Panc1 (cell line): Measurements from ENCODE around the gene ADAM12. TPM values are rescaled to one million over a fixed set of nuclear protein-coding genes. Genes with fewer than 3 reads are reported as not detected.
A peak's percentile ranks its signal among the peaks of the same experiment; 100 is the strongest.

ENCODE experiments used
- ATAC-seq: fragments of 200-7000 bp; cut with Tn5 transposase; 2 replicates; pipeline ENCODE4 v1.9.1; 2020; ENCODE audit warnings: mild to moderate bottlenecking, moderate library complexity
- BruUV-seq: library from RNA; stranded (reverse); fragments of 400-500 nt; replicated peaks from 2 replicates; lab custom pipeline; 2021; lab: Mats Ljungman, UMichigan
- CTCF ChIA-PET: fragments of 300-600 bp; sonication (Branson Sonifier 250); formaldehyde crosslinking; loops from one replicate; lab custom pipeline; 2022; ENCODE audit warnings: antibody characterized with exemption; lab: Charles Lee
- POLR2A ChIA-PET: fragments of 300-600 bp; sonication (Branson Sonifier 250); formaldehyde crosslinking; loops from one replicate; lab custom pipeline; 2022; ENCODE audit warnings: antibody characterized with exemption; lab: Charles Lee
- DNase-seq: peaks from one replicate; pipeline ENCODE4 v3.0.0-alpha.2; 2010; ENCODE audit warnings: low read depth, low spot score
- H3K27ac ChIP-seq: 2 replicates; pipeline ENCODE4 v1.5.1; 2011; ENCODE audit warnings: mild to moderate bottlenecking, low read length, inconsistent platforms
- H3K27me3 ChIP-seq: fragments of 200-500 bp; sonication (Bioruptor generic); 2 replicates; pipeline ENCODE4 v1.6.0; 2014; ENCODE audit warnings: low read length, inconsistent platforms; ENCODE audit not compliant: control insufficient read depth, insufficient read depth
- H3K36me3 ChIP-seq: fragments of 200-500 bp; sonication (Bioruptor generic); 2 replicates; pipeline ENCODE4 v1.5.1; 2014; ENCODE audit warnings: inconsistent platforms, mild to moderate bottlenecking, low read length, moderate library complexity; ENCODE audit not compliant: control insufficient read depth, insufficient read depth
- H3K4me1 ChIP-seq: 2 replicates; pipeline ENCODE4 v1.5.1; 2011; ENCODE audit warnings: inconsistent platforms, mild to moderate bottlenecking, low read length, moderate library complexity; ENCODE audit not compliant: control insufficient read depth, insufficient read depth
- H3K4me3 ChIP-seq, 2 experiments: 2 replicates each; pipeline ENCODE4 v1.5.1; 2011 to 2012; ENCODE audit warnings: low read depth in 2 of 2, low read length in 2 of 2, mild to moderate bottlenecking in 2 of 2, inconsistent platforms in 1 of 2, moderate library complexity in 1 of 2
- H3K9me3 ChIP-seq: fragments of 200-500 bp; sonication (Bioruptor generic); 2 replicates; pipeline ENCODE4 v1.5.1; 2014; ENCODE audit warnings: low read depth, mild to moderate bottlenecking, inconsistent platforms, low read length, moderate library complexity; ENCODE audit not compliant: control insufficient read depth, insufficient read depth
- POLR2AphosphoS5 ChIP-seq: IDR thresholded peaks from 2 replicates; pipeline ENCODE4 v1.6.1; 2012; ENCODE audit warnings: mild to moderate bottlenecking, low read depth, low read length, moderate library complexity
- SIN3A ChIP-seq: IDR thresholded peaks from 2 replicates; pipeline ENCODE4 v1.6.1; 2012; ENCODE audit warnings: low read depth, mild to moderate bottlenecking, low read length, moderate library complexity, borderline replicate concordance; ENCODE audit not compliant: insufficient read depth
- TCF7L2 ChIP-seq: IDR thresholded peaks from 2 replicates; pipeline ENCODE4 v1.6.1; 2011; ENCODE audit warnings: mild to moderate bottlenecking, low read depth, low read length, inconsistent platforms
- in situ Hi-C: cut with HindIII; loops from 2 replicates; pipeline ENCODE4 v1.10.0; 2016; ENCODE audit warnings: low sequenced_read_pairs, low pct_unique_long_range_greater_than_20kb
- intact Hi-C: fragments of 100-400 bp; cut with micrococcal nuclease; formaldehyde crosslinking; loops from one replicate; pipeline ENCODE4 v1.10.0; 2022; ENCODE audit not compliant: unreplicated experiment
- total RNA-seq: library from RNA; stranded (reverse); gene quantifications from one replicate; pipeline ENCODE4 v1.2.1, GENCODE V29; 2021; ENCODE audit not compliant: unreplicated experiment
- TF ChIP-seq, protein P1 (sequence below), 2 experiments: IDR thresholded peaks; 2 replicates each; pipeline ENCODE4 v1.6.1; 2011 to 2012; ENCODE audit warnings: low read depth in 2 of 2, control low read depth in 1 of 2, low read length in 1 of 2, mild to moderate bottlenecking in 1 of 2, moderate library complexity in 1 of 2; ENCODE audit not compliant: insufficient read depth in 1 of 2
- TF ChIP-seq, protein P2 (sequence below): fragments of 450-650 bp; IDR thresholded peaks from 2 replicates; pipeline ENCODE4 v1.5.1; 2017; ENCODE audit warnings: mild to moderate bottlenecking

Gene ADAM12
- total RNA-seq, 1 experiment from 2014 or later: 0.10 TPM

DNA sequence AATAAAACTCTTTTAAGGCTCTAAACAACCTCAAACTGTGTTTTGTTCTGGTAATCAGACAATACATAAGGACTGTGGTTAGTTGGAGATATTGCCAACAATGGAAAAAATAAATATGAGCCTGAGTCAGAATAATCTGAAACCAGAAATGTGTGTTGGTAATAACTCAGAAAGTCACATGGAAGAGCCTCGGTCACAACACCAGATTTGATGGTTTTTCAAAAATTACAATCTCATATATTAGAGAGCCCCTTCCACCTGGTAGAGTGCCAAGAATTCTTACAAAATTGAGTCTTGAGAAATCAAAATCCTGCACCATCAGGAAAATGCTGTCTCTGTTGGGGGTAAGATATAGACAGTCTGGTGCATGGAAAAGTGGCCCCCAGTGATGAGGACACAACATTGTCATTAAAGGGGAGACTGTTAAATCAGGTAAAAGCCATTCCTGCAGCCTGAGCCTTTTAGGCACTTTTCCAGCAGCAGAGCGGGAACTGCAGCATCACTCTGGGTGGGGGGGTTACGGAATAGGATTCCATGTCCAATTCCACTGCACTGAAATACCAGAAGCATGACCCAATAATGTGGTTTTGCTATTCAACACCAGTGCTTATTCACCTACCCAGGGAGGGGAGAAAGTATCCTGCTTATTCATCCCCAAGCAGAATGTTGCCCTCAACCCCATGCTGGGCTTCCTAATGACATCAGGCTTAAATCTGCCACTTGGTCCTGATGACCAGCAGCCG is 9.5 kb upstream of the ADAM12 start:
- H3K27me3 ChIP-seq: no peaks in the 10 kb centered on the region
- BruUV-seq: no TSS peak
- intact Hi-C loops (no loop called here), in situ Hi-C loops (no loop called here)
- no peaks in the 10 kb centered on the region; the same call in 1 of the 2 replicates for H3K9me3 ChIP-seq
- no peaks in the 10 kb centered on the region for H3K4me1 ChIP-seq
- ChIA-PET CTCF (no interaction called here), POLR2A (no interaction called here)
- no peaks in the 10 kb centered on the region; the same call in 1 of the 2 replicates for H3K36me3 ChIP-seq
- peak; percentile 96 for ATAC-seq
- H3K27ac ChIP-seq: no peak overlapping the region
- peak; percentile 90 for DNase-seq
- TF ChIP-seq TCF7L2 (no peak), SIN3A (no peak), POLR2AphosphoS5 (no peak)
- TF ChIP-seq, protein P1, sequence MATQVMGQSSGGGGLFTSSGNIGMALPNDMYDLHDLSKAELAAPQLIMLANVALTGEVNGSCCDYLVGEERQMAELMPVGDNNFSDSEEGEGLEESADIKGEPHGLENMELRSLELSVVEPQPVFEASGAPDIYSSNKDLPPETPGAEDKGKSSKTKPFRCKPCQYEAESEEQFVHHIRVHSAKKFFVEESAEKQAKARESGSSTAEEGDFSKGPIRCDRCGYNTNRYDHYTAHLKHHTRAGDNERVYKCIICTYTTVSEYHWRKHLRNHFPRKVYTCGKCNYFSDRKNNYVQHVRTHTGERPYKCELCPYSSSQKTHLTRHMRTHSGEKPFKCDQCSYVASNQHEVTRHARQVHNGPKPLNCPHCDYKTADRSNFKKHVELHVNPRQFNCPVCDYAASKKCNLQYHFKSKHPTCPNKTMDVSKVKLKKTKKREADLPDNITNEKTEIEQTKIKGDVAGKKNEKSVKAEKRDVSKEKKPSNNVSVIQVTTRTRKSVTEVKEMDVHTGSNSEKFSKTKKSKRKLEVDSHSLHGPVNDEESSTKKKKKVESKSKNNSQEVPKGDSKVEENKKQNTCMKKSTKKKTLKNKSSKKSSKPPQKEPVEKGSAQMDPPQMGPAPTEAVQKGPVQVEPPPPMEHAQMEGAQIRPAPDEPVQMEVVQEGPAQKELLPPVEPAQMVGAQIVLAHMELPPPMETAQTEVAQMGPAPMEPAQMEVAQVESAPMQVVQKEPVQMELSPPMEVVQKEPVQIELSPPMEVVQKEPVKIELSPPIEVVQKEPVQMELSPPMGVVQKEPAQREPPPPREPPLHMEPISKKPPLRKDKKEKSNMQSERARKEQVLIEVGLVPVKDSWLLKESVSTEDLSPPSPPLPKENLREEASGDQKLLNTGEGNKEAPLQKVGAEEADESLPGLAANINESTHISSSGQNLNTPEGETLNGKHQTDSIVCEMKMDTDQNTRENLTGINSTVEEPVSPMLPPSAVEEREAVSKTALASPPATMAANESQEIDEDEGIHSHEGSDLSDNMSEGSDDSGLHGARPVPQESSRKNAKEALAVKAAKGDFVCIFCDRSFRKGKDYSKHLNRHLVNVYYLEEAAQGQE (IDR thresholded peaks at IDR 0.05; ENCODE audit: insufficient read depth in 1 of 2, low read depth in 2 of 2, low read length in 1 of 2): no peak
- TF ChIP-seq, protein P2, sequence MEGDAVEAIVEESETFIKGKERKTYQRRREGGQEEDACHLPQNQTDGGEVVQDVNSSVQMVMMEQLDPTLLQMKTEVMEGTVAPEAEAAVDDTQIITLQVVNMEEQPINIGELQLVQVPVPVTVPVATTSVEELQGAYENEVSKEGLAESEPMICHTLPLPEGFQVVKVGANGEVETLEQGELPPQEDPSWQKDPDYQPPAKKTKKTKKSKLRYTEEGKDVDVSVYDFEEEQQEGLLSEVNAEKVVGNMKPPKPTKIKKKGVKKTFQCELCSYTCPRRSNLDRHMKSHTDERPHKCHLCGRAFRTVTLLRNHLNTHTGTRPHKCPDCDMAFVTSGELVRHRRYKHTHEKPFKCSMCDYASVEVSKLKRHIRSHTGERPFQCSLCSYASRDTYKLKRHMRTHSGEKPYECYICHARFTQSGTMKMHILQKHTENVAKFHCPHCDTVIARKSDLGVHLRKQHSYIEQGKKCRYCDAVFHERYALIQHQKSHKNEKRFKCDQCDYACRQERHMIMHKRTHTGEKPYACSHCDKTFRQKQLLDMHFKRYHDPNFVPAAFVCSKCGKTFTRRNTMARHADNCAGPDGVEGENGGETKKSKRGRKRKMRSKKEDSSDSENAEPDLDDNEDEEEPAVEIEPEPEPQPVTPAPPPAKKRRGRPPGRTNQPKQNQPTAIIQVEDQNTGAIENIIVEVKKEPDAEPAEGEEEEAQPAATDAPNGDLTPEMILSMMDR: no peak
- no peak overlapping the region for H3K4me3 ChIP-seq

DNA sequence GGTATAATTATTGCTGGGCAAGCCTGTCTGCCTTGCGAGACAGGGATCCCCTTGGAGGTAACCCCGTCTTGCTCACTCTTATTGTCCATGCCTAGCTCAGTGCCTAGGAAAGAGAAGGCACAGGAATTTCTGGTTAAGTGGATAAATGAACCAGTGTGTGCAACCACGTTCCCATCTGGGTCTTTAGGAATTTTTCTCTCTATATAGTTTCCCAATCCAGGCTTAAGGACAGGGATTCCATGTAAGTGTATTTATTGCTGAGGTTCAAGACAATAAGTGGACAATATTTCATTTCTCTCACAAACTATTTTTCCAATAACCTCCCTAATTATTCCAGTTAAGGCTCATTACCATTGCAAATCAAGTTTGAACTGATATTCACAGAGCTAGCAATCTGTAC is 8.9 kb upstream of the ADAM12 start:
- no peak for TF ChIP-seq POLR2AphosphoS5
- TF ChIP-seq, protein P1 (IDR thresholded peaks at IDR 0.05; ENCODE audit: insufficient read depth in 1 of 2, low read depth in 2 of 2, low read length in 1 of 2): no peak
- no peak for TF ChIP-seq TCF7L2
- TF ChIP-seq, protein P2: no peak
- TF ChIP-seq SIN3A: no peak
- ATAC-seq: no peak
- ChIA-PET CTCF (no interaction called here), POLR2A (no interaction called here)
- 0 out of 2 replicates have a peak overlapping the region, but pooled peaks have one; percentile 7 for H3K27ac ChIP-seq
- no peaks in the 10 kb centered on the region; the same call in 1 of the 2 replicates for H3K9me3 ChIP-seq
- H3K36me3 ChIP-seq: no peaks in the 10 kb centered on the region; the same call in 1 of the 2 replicates
- no peaks in the 10 kb centered on the region for H3K4me1 ChIP-seq
- DNase-seq: no peak
- no peaks in the 10 kb centered on the region for H3K27me3 ChIP-seq
- in situ Hi-C loops: no loop called here
- intact Hi-C loops: no loop called here
- H3K4me3 ChIP-seq: no peak overlapping the region
- no TSS peak for BruUV-seq
